Vagina (tissue), 2 donors: ENCODE measurements around the gene PLPPR2.

Source experiments
- POLR2A ChIP-seq, 2 donors: fragments of 450-650 bp; IDR thresholded peaks; one replicate each; pipeline ENCODE4 v1.6.1; 2017; ENCODE audit warnings: antibody characterized with exemption in 2 of 2, mild to moderate bottlenecking in 2 of 2, moderate library complexity in 2 of 2
- TF ChIP-seq, protein P1 (sequence below), 3 experiments: fragments of 450-650 bp in 2 of 3; fragments of 200-600 bp in 1 of 3; sonication (generic) in 1 of 3; IDR thresholded peaks; one replicate each; pipeline ENCODE4 v1.5.1; 2017 to 2019; ENCODE audit warnings: antibody characterized with exemption in 3 of 3, mild to moderate bottlenecking in 2 of 3, moderate library complexity in 2 of 3

DNA sequence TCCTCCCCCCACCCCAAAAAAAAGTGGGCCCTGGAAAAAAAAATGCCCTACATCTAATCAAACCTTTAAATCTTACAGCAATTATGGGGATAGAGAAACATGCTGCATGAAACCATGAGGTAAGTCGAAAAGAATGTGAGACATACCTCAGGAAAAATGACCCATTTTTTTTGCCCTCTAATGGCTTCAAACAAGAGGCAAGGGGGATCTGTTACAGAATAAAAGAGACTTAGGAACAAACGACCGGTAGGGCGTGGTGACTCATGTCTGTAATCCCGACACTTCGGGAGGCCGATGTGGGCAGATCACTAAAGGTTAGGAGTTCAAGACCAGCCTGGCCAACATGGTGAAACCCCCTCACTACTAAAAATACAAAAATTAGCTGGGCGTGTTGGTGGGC is 55.5 kb downstream of the PLPPR2 start:
- TF ChIP-seq, protein P1, sequence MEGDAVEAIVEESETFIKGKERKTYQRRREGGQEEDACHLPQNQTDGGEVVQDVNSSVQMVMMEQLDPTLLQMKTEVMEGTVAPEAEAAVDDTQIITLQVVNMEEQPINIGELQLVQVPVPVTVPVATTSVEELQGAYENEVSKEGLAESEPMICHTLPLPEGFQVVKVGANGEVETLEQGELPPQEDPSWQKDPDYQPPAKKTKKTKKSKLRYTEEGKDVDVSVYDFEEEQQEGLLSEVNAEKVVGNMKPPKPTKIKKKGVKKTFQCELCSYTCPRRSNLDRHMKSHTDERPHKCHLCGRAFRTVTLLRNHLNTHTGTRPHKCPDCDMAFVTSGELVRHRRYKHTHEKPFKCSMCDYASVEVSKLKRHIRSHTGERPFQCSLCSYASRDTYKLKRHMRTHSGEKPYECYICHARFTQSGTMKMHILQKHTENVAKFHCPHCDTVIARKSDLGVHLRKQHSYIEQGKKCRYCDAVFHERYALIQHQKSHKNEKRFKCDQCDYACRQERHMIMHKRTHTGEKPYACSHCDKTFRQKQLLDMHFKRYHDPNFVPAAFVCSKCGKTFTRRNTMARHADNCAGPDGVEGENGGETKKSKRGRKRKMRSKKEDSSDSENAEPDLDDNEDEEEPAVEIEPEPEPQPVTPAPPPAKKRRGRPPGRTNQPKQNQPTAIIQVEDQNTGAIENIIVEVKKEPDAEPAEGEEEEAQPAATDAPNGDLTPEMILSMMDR (IDR thresholded peaks at IDR 0.05), result no peak
- TF ChIP-seq POLR2A (IDR thresholded peaks at IDR 0.05), result no peak
